Left cardiac atrium (tissue), 4 donors: Measurements from ENCODE around the gene RAD51B. TPM values are rescaled to one million over a fixed set of nuclear protein-coding genes. Genes with fewer than 3 reads are reported as not detected.

ENCODE experiments used
- ATAC-seq, 2 donors: fragments of 200-7000 bp; cut with Tn5 transposase; one replicate each; pipeline ENCODE4 v1.9.1; 2020; ENCODE audit warnings: mild to moderate bottlenecking in 2 of 2, moderate library complexity in 2 of 2
- DNase-seq: peaks from one replicate; pipeline ENCODE4 v3.0.0-alpha.2; 2020
- intact Hi-C, 2 donors: fragments of 100-400 bp; cut with DNase I; formaldehyde crosslinking; loops; one replicate each; pipeline versions ENCODE4 v1.14.1 to v1.15.1; 2022 to 2023
- total RNA-seq, 2 donors: library from RNA; stranded (reverse); fragmentation: NEBNext Ultra II Directional; extraction: Animal tissue kit (Norgen Biotek cat#: 25700); gene quantifications; one replicate each; pipeline ENCODE4 v1.2.1, GENCODE V29; 2021
- donor health status: DM: no; HTN: yes; CAD: no.
- donor health status: DM: no; HTN: yes; CAD: no; lungs with severe emphysema.
- donor health status: DM: yes; HTN: yes; CAD: no.
- donor health status: Dilated cardiomyopathy.

Gene RAD51B
- total RNA-seq, 2 donors from 2014 or later = 4.4 to 6.6 TPM

- intact Hi-C loops = no loop called here
- ATAC-seq (peak; percentile 88 to 89), DNase-seq (peak; percentile 37)
These were observed 632.3 kb downstream of the RAD51B start for GRCh38 chr14:68451696-68452373.

GRCh38 chr14:68458253-68458652 lies 638.7 kb downstream of the RAD51B start:
- ATAC-seq (no peak), DNase-seq (no peak)
- intact Hi-C loops = no loop called here

- DNase-seq (peak; percentile 53), ATAC-seq (peak; percentile 45 to 77)
- intact Hi-C loops = no loop called here
These were observed 639.4 kb downstream of the RAD51B start for GRCh38 chr14:68458840-68459469.

GRCh38 chr14:68459480-68460136 lies 640.0 kb downstream of the RAD51B start:
- intact Hi-C loops = no loop called here
- peak in 1 of 2 donors; percentile 41 for ATAC-seq
- no peak for DNase-seq

- intact Hi-C loops = no loop called here
- DNase-seq = peak; percentile 36
- ATAC-seq = peak; percentile 38 to 86
These were observed 641.0 kb downstream of the RAD51B start for GRCh38 chr14:68460541-68460940.

DNA sequence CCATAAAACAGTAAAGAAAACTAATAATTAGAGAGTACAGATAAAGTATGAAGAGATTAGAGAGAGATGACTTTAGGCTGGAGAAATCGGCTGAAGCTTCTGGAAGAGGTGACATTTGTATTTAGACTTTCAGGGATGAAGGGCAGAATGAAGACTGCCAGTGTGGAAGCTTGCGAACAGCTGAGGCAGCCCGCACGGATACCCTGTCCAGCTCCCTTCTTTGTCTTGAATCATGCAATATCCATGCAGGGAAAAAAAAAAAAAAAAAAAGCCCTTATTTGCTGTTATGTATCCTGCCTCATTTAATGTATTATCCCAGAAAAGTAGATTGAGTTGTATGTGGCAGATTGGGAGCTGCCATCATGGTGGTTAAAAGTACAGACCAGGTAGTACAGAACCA lies 641.5 kb downstream of the RAD51B start:
- DNase-seq = no peak
- ATAC-seq = no peak
- intact Hi-C loops = no loop called here

GRCh38 chr14:68462683-68463082 lies 643.1 kb downstream of the RAD51B start:
- intact Hi-C loops = no loop called here
- ATAC-seq (no peak), DNase-seq (no peak)

GRCh38 chr14:68463299-68463698 lies 643.7 kb downstream of the RAD51B start:
- ATAC-seq (no peak), DNase-seq (no peak)
- intact Hi-C loops = no loop called here

- DNase-seq (no peak), ATAC-seq (no peak)
- intact Hi-C loops = no loop called here
These were observed 644.3 kb downstream of the RAD51B start for GRCh38 chr14:68463705-68464374.

DNA sequence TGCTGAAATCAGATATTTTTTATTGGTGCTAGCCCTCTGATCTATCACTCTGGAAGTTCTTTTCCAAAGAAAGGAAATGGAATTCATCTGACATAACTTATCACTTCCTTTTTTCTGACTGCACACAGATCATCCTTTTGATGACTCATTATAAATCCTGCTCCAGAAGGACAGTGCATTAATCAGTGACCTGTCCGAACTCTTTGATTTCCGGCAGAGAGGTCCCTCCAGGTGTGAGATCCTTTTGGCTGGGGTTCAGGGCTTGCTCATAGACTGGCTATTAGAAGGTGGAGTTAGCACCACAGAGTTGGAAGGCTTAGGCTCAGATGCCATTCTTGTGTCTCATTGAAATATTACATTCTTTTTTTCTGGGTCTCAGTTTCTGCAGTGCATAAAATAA lies 645.1 kb downstream of the RAD51B start:
- ATAC-seq = peak in 1 of 2 donors; percentile 43

DNA sequence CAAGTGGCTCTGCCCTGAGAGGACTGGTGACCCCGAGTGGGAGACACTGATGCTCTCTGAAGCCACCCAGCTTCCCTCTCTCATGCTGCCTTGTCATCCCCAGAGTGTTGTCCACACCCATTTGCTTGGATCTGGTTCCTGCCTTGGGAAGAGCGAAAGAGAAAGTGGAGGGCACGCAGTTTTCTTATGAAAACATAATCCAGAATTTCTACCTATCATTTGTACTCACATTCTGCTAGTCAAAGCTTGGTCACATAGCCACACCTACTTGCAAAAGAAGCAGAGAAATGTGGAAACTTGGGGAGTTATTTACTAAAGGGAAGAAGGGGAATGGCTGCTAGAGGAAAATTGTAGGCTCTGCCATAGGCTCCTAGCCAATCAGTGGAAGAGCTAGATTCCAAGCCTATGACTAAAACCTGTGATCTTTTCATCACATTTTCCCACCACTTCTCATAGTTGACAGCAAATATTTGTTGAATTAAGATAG lies 647.0 kb downstream of the RAD51B start:
- peak; percentile 71 to 87 for ATAC-seq

More for the DNA sequence above, 645.1 kb downstream of the RAD51B start:
- intact Hi-C loops = no loop called here
- no peak for DNase-seq

GRCh38 chr14:68467425-68467824 lies 647.8 kb downstream of the RAD51B start:
- DNase-seq (no peak), ATAC-seq (no peak)
- intact Hi-C loops = no loop called here

More for the DNA sequence above, 647.0 kb downstream of the RAD51B start:
- no peak for DNase-seq
- intact Hi-C loops = no loop called here

DNA sequence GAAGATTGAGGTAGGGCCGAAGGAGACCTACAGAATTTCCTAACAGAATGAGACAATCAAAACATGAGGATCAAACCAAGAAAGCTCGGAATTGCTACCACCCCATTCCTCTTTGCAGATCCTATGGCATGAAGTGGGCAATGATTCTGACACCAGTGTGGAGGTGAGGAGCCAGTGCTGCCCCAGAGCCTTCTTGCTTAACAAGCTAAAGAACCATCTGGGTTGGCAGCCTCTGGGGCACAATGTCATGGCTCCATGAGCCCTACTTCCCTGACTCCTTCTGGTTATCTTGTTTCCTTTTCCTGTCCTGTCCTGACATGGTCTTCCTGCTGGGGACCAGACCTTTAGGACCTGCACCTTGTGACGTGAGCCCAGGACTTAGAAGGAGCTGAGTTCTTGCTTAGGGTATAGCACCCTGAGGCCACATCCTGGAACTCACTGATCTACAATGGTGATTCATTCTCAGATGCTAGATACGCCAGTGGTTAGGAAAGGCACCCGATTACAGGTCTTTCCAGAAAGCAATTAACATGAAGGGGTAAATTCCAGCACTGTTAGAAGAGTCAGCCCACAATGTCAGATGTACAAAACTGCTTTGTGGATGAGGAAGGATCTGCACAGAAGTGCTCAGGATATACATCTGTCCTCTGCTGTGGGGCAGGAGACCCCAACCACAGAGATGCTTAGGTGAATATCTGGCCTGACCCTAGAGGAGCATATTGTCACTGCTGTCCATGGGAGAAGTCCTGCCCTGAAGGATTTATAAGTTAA lies 649.0 kb downstream of the RAD51B start:
- DNase-seq = no peak
- intact Hi-C loops = no loop called here
- ATAC-seq = no peak

GRCh38 chr14:68469208-68469713 lies 649.7 kb downstream of the RAD51B start:
- ATAC-seq (no peak), DNase-seq (no peak)
- intact Hi-C loops = no loop called here

DNA sequence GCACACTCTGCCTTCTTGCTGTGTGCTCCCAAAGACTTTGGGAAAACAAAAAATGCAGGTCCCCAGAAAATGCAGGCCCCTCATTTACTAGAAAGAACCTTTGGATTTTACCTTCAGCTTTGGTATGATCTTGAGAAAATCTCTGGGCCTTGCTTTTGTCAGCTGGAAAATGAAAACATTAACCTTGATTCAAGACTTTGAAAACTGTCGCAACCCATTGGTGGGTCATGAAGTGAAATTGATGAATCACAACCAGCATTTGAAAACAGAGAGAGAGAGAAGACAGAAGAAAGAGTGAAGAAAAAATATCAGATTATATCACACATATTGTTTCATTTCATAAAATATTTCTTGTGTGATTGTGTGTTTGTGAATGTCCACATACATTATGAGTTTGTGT lies 650.8 kb downstream of the RAD51B start:
- DNase-seq = no peak
- no peak for ATAC-seq
- intact Hi-C loops = no loop called here

DNA sequence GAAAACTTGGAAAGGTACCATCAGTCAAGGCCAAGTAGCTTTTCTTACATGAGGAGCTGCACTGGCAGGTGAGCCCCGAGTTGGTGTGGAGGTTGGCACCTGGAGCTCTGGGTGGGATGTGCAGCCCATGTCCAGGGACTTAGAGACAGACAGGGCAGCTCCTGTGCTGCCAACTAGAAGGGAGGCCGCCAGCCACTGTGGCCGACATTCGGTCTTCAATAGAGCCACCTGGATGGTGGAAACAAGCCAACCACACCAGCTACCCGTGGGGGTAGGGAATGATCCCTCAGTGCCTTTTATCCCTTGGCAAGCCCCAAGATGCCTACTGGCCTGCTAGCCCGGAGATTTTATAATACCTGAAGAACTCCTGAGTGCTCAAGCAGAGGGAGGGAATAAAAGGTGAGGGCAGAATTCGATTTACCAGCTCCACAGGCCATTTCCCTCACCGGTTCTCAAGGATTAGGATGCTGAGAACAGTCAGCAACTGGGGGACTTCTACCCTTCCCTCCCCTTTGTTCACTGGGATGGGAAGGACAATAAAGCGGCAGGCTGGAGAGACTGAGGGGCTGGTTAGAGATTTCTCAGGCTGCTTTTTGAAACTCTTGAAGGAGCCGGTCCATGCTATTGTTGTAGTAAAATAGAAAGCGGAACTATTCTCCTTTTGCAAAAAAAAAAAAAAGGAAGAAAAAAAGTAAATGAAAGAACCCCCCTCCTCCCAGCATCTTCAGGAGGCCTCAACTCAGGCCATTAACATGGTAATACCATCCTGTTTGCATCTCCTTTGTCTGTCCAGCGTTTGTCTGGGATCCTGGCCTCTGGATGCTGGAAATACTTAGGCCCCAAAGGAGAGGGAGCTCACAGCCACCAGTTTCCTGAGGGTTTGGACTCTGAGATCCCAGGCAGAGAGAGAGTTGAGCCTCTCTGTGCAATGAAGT lies 651.7 kb downstream of the RAD51B start:
- ATAC-seq (no peak), DNase-seq (no peak)
- intact Hi-C loops = no loop called here

DNA sequence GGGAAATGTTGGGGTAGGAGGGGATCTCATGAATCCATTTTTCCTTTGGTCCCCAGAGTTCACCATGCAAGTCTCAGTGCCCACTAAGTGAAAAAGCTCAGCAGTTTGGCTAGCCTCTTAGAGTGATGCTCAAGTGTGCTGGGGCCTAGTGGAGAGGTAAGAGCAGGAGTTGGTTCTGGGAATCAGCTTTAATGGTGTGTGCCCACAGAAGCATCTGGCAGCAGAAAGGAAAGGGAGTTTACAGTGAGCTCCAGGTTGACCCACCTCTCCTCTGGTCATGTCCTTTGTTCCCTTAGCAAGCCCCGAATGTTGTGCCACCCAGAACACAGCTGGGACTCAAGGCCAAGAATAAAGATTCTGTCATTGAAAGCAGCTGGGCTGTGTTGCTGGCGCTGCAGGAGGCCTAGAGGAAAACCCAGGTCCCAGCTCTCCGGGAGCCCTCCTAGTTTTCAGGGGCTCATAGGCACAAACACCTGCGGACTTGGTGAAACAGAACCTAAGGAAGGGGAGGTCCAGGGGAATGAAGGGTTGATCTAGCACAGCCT lies 652.5 kb downstream of the RAD51B start:
- no peak for DNase-seq
- no peak for ATAC-seq
- intact Hi-C loops = no loop called here

DNA sequence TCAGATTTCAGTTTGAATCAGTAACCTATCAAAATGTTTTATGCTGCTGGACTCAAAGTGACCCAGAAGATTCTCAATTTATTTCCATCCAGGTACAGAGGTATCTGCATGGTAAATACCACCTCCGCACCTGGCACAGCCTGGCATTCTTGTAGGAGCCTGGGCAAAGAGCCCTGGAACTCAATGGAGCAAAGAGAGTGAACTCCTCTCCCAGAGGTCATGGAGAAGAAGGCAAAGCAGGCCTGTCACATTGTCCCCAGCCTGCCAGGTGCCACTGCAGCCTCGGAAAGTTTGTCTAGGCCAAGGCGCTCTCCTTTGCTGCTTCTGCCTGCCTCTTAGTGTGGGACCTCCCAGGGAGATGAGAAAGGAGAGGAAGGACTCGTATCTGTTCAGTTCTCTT lies 653.5 kb downstream of the RAD51B start:
- DNase-seq (no peak), ATAC-seq (no peak)
- intact Hi-C loops = no loop called here
